GM18499 (cell line): Measurements from ENCODE around the gene SLC23A2.
"Not testable (repeated sequence)": the region's sequence is repeated elsewhere in the genome, so short reads cannot be mapped to it uniquely, and the experiment has no call there.

Experiments
- ATAC-seq: cut with Tn5 transposase; IDR thresholded peaks from one replicate; pipeline ENCODE4 v1.9.1; 2021; ENCODE audit warnings: moderate number of reproducible peaks; ENCODE audit not compliant: insufficient read depth, unreplicated experiment

Gene SLC23A2

GRCh38 chr20:4886771-4887527 is 114.4 kb downstream of the SLC23A2 start:
- ATAC-seq: no peak

GRCh38 chr20:4885877-4886276 is 115.4 kb downstream of the SLC23A2 start:
- no peak for ATAC-seq

- no peak for ATAC-seq
These were observed 117.8 kb downstream of the SLC23A2 start for GRCh38 chr20:4883546-4883945.

GRCh38 chr20:4883051-4883450 is 118.3 kb downstream of the SLC23A2 start:
- ATAC-seq: no peak

GRCh38 chr20:4881006-4881730 is 120.1 kb downstream of the SLC23A2 start:
- ATAC-seq: no peak

- no peak for ATAC-seq
These were observed 121.3 kb downstream of the SLC23A2 start for GRCh38 chr20:4880051-4880450.

- ATAC-seq: not testable (repeated sequence)
These were observed 123.2 kb downstream of the SLC23A2 start for GRCh38 chr20:4878099-4878498.

GRCh38 chr20:4876731-4877130 is 124.6 kb downstream of the SLC23A2 start:
- ATAC-seq: no peak

- ATAC-seq: no peak
These were observed 125.0 kb downstream of the SLC23A2 start for GRCh38 chr20:4876301-4876700.

- ATAC-seq: no peak
These were observed 125.7 kb downstream of the SLC23A2 start for GRCh38 chr20:4875578-4876067.

- ATAC-seq: no peak
These were observed 127.9 kb downstream of the SLC23A2 start for GRCh38 chr20:4873396-4873795.

GRCh38 chr20:4871486-4871885 is 129.8 kb downstream of the SLC23A2 start:
- ATAC-seq: no peak

- no peak for ATAC-seq
These were observed 130.4 kb downstream of the SLC23A2 start for GRCh38 chr20:4870906-4871305.

GRCh38 chr20:4869290-4870193 is 131.8 kb downstream of the SLC23A2 start:
- no peak for ATAC-seq

GRCh38 chr20:4867051-4867450 is 134.3 kb downstream of the SLC23A2 start:
- ATAC-seq: no peak

GRCh38 chr20:4866429-4866828 is 134.9 kb downstream of the SLC23A2 start:
- no peak for ATAC-seq

- ATAC-seq: no peak
These were observed 137.0 kb downstream of the SLC23A2 start for GRCh38 chr20:4864311-4864752.

- ATAC-seq: no peak
These were observed 138.6 kb downstream of the SLC23A2 start for GRCh38 chr20:4862661-4863060.

- no peak for ATAC-seq
These were observed 139.3 kb downstream of the SLC23A2 start for GRCh38 chr20:4861961-4862360.

- ATAC-seq: no peak
These were observed 143.3 kb downstream of the SLC23A2 start for GRCh38 chr20:4858000-4858399.
